ENCODE data around the gene TEX54. TPM values are rescaled to one million over a fixed set of nuclear protein-coding genes. Genes with fewer than 3 reads are reported as not detected.

The TEX54 gene
- total and polyA plus RNA-seq, 2 of the 13 experiments (the other 11 are each of a cell fraction or from before 2014, with no cell fraction given): not detected

- TF ChIP-seq ZNF17 (CRISPR knock-in tag; IDR thresholded peaks at IDR 0.05) (no peak), ZNF530 (CRISPR knock-in tag; IDR thresholded peaks at IDR 0.05; ENCODE audit: low read depth) (no peak), AKAP8 (CRISPR knock-in tag; IDR thresholded peaks at IDR 0.05) (peak; percentile 99), CHD2 (IDR thresholded peaks at IDR 0.05; ENCODE audit: low read depth, low read length) (peak; percentile 60; the same call in 1 of the 2 replicates), RBAK (CRISPR knock-in tag; IDR thresholded peaks at IDR 0.05) (no peak), RARG (CRISPR knock-in tag; IDR thresholded peaks at IDR 0.05; ENCODE audit: low read depth) (no peak; the same call in 1 of the 2 replicates), MZF1 (CRISPR knock-in tag; IDR thresholded peaks at IDR 0.05; ENCODE audit: borderline replicate concordance) (no peak), POLR2AphosphoS5 (IDR thresholded peaks at IDR 0.05; ENCODE audit: low read depth, low read length) (peak; percentile 93), ISX (CRISPR knock-in tag; conservative IDR thresholded peaks at IDR 0.05) (no peak), CAMTA2 (CRISPR knock-in tag; IDR thresholded peaks at IDR 0.05; ENCODE audit: borderline replicate concordance) (peak; percentile 85; the same call in 1 of the 2 replicates), BRCA1 (CRISPR knock-in tag; IDR thresholded peaks at IDR 0.05) (peak; percentile 75; the same call in 1 of the 2 replicates), SNAPC2 (CRISPR knock-in tag; IDR thresholded peaks at IDR 0.05) (peak; percentile 96), NFYB (CRISPR knock-in tag; IDR thresholded peaks at IDR 0.05) (peak; percentile 43), MEIS2 (CRISPR knock-in tag; IDR thresholded peaks at IDR 0.05) (peak; percentile 64), ZBTB10 (CRISPR knock-in tag; IDR thresholded peaks at IDR 0.05; ENCODE audit: borderline replicate concordance) (peak; percentile 68; the same call in 1 of the 2 replicates), CSRNP1 (CRISPR knock-in tag; IDR thresholded peaks at IDR 0.05) (peak; percentile 99), PAXIP1 (CRISPR knock-in tag; conservative IDR thresholded peaks at IDR 0.05) (peak; percentile 68), PRDM15 (CRISPR knock-in tag; IDR thresholded peaks at IDR 0.05) (no peak)
Observed at GRCh38 chr11:62787005-62787759, 45.5 kb downstream of the TEX54 start, which contains the start of gene TMEM179B (continued).
